Fibroblast of skin of left biceps (primary cell): ENCODE results near the gene HUS1.
"Not testable (repeated sequence)": the region's sequence is repeated elsewhere in the genome, so short reads cannot be mapped to it uniquely, and the experiment has no call there.

Source experiments
- DNase-seq, 2 experiments: peaks; one replicate each; pipeline ENCODE4 v3.0.0-alpha.2; 2013; ENCODE audit warnings: low read depth in 2 of 2

Gene HUS1

GRCh38 chr7:47979145-47979831 lies at the start of gene HUS1:
Gene HUS1 (minus strand): TSS chr7:47979615. CDS start chr7:47979519, 96 bp downstream.
- peak; percentile 62 to 67 for DNase-seq

DNA sequence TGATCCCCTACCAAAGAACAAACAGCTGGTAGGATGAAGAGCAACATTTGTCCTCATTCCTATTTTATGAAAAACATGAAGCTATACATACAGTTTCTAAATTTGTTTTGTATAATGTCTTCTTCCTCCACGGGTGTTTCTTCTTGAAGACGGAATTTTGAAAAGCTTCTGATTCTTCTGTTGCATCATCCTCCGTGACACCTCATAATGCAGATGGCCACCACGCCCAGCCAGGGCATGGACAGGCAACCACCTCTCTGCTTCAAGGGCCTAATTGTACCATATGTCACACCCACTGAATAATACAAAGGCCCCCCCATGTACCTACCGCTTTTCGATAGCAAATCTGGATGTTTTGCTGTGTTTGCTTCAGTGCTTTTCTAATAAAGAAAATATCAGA lies 49.5 kb upstream of the HUS1 start, which contains the start of gene SUN3:
Gene SUN3, minus strand, starts transcription at position 170 of the 400 bp plus-strand sequence. Its CDS starts 169 bp downstream, at position 1.
- no peak for DNase-seq

- no peak for DNase-seq
These were observed 46.2 kb upstream of the HUS1 start for GRCh38 chr7:48025624-48026023.

- no peak for DNase-seq
These were observed 38.3 kb upstream of the HUS1 start for GRCh38 chr7:48017674-48018073.

DNA sequence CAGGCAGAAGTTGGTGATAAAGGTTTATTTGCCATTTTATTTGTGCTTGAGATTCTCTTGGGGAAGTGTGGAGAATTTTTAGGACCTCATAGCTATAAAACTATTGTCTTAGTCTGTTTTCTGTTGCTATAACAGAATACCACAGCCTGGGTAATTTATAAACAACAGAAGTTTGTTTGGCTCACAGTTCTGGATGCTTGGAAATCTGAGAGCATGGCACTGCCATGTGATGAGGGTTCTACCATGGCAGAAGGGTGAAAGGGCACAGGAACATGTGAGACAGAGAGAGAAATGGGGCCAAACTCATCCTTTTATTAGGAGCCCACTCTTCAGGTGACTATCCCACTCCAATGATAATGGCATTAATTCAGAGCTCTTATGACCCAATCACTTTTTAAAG lies 37.2 kb upstream of the HUS1 start:
- DNase-seq = no peak

DNA sequence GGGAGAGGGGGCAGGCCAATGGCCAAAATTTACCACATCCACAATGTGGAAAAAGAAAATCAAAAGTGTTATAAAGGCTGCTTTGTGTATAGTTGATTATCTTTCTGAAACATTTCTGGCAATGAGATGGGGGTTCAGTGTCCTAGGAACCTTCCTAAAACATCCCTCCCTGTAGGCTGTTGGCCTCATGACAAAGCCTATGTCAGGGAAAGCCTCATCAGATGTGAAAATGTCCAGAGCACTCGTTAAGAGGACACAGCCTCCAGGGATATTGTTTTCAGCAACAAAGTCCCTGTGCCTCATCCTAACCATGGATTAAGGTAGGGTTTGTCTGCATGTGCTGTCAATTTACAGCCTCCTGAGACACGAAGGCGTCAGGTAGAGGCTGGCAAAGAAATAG lies 32.5 kb upstream of the HUS1 start:
- DNase-seq = no peak

DNA sequence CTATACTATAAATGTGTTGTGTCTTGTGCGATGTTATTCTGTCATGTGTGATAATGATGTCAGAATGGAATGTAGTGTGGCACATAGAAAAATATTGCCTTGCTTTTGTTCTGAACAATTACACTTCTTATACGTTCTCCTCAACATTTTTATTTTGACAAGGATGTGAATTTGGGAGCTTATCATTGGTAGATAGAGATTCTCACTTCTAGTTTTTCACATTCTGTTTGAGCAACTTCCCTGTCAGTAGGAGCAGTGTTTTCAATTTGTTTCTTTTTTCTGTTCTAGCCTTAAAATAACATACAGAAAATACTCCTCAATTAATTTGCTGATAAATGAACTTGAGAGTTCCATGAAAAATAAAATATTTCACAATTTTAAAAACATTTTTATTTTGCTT lies 31.9 kb upstream of the HUS1 start:
- no peak for DNase-seq

DNA sequence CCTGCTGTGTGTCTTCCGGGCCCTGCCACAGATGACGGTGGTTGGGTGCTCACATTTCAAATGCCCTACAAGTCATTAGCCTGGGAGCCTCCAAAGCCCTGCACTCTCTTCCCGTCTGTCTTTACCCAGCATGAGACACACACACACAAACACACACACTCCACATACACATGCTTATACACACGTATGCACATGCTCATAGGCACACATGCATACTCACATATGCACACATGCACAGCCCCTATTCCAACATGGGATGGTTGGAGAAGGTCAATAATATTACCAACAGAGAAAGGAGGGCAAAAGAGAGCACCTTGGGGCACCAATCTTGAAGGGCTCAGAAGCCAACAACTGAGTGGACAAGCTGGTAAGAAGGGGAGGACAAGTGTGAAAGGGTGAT lies 30.5 kb upstream of the HUS1 start:
- no peak for DNase-seq

DNA sequence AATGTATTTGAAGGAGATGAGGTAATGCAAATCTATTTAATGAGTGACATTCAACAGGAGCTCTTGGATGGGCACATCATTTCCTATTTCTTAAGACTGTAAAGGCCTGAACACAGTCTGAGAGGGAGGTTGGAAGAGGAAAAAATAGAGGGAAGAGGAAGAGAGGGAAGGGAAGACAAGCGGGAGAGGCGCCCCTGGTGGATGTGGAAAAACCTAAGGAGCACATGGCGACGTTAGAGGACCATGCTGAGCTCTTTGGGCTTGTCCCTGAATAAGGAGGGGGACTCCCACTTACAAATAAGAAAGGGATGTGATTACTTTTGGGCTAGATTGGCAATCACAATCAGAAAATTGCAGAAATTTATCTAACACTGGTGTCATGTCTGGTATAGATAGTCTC lies 29.8 kb upstream of the HUS1 start:
- no peak for DNase-seq

GRCh38 chr7:48006866-48007265 lies 27.5 kb upstream of the HUS1 start:
- no peak for DNase-seq

DNA sequence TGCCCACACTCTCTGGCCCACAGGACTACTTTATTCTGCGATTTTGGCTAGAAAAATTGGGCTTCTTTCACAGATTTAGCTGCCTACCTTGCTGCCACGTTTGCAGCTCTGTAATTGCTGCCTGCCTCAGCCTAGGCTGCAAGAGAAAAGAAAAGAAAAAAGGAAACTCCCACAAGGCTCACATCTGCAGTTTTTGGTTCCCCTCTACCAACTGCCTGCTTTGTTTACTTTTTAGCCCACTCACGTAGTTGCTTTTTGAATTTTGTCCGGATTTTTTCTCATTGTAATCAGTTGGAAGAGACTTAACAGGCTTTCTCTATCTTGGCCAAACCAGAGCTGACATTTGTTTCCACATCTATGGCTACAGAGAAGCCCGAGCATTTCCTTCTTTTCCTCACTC lies 25.2 kb upstream of the HUS1 start:
- DNase-seq = no peak

- DNase-seq = no peak
These were observed 24.6 kb upstream of the HUS1 start for GRCh38 chr7:48004032-48004431.

DNA sequence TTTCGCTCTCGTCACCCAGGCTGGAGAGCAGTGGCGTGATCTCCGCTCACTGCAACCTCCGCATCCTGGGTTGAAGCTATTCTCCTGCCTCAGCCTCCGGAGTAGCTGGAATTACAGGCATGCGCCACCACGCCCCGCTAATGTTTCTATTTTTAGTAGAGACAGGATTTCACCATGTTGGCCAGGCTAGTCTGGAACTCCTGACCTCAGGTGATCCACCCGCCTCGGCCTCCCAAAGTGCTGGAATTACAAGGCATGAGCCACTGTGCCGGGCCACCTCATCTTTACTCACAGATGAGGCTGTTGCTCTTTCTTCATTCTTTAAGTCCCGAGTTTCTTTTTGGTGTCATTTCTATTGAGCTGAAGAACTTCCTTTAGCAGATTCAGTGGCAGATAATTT lies 20.7 kb upstream of the HUS1 start:
- not testable (repeated sequence) for DNase-seq

DNA sequence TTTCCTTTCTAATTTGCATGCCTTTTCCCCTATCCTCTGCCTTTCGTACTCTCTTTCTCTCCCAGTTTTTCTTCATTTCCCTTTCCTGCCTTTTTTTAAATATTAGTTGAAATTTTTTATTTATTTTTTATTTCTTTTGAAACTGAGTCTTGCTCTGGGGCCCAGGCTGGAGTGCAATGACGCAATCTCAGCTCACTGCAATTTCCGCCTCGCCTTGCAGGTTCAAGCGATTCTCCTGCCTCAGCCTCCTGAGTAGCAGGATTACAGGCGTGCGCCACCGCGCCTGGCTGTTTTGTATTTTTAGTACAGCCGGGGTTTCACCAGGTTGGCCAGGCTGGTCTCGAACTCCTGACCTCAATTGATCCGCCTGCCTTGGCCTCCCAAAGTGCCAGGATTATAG lies 20.0 kb upstream of the HUS1 start:
- DNase-seq = no peak

DNA sequence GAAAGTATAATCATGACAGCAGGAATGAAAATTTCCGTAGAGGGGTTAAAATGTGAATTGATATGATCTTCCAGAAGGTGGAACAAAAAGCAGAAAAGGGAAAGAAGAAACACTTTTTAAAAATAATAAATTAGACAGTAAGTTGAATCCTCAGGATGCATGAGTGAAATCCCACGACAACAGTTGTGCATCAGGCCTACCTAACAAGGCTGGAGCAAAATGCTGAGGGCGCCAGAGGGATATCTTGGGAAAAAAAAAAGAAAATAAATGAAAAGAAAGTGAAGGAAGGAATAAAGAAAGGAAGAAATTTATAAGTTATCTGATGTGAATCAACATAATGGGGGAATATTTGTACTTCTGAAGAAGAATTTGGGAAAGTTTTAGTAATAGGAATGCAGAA lies 13.0 kb upstream of the HUS1 start:
- DNase-seq = no peak

- DNase-seq = no peak
These were observed 12.4 kb upstream of the HUS1 start for GRCh38 chr7:47991741-47992311.

GRCh38 chr7:47991270-47991669 lies 11.9 kb upstream of the HUS1 start:
- no peak for DNase-seq

GRCh38 chr7:47990592-47990991 lies 11.2 kb upstream of the HUS1 start:
- no peak for DNase-seq

- not testable (repeated sequence) for DNase-seq
These were observed 10.4 kb upstream of the HUS1 start for GRCh38 chr7:47989607-47990400.

DNA sequence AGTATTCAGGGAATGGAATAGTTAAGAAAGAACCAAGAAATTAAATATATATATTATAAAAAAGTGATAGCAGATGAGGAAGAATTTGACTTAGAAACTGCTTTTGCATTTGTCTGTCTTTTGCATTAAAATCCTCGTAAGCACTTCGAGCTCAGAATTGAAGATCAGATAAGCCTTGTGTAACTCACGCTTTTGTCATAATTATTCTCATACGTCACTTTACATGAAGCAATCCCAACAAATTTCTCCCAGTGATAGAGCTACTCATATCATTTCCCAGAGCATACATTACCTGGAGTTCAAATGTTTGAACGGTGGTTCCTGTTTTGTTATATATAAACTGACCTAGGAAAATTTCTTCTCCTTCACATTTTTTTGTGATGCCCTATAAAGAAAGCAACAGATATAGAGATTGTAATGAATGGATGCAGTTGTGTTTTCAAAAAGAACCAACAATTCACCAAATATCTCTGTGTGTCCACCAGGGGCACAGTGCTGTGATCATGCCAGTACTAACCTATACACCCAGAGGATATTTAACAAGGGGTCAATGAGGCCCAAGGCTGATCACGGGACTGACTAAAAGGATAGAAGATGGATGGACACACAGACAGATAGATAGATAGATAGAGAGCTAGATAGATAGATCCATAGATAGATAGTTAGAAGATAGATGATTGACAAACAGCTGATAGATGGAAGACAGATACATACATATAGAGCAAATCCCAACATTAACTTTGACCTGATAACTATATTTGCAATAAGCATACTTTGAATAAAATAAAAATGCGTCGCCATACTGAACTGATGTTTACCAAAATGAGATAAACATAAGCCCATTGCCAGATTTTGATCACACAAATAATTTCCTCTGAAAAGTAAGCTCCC lies 9.3 kb upstream of the HUS1 start:
- DNase-seq = no peak

GRCh38 chr7:47982610-47983009 lies 3.2 kb upstream of the HUS1 start:
- no peak for DNase-seq

- not testable (repeated sequence) for DNase-seq
These were observed 1.2 kb upstream of the HUS1 start for GRCh38 chr7:47980648-47981047.
